Measurements from ENCODE around the gene ARHGEF5.
"Not testable (repeated sequence)": the region's sequence is repeated elsewhere in the genome, so short reads cannot be mapped to it uniquely, and the experiment has no call there.

Gene ARHGEF5

GRCh38 chr7:144408121-144408520, 52.9 kb downstream of the ARHGEF5 start (continued):
- TF ChIP-seq, protein P1, sequence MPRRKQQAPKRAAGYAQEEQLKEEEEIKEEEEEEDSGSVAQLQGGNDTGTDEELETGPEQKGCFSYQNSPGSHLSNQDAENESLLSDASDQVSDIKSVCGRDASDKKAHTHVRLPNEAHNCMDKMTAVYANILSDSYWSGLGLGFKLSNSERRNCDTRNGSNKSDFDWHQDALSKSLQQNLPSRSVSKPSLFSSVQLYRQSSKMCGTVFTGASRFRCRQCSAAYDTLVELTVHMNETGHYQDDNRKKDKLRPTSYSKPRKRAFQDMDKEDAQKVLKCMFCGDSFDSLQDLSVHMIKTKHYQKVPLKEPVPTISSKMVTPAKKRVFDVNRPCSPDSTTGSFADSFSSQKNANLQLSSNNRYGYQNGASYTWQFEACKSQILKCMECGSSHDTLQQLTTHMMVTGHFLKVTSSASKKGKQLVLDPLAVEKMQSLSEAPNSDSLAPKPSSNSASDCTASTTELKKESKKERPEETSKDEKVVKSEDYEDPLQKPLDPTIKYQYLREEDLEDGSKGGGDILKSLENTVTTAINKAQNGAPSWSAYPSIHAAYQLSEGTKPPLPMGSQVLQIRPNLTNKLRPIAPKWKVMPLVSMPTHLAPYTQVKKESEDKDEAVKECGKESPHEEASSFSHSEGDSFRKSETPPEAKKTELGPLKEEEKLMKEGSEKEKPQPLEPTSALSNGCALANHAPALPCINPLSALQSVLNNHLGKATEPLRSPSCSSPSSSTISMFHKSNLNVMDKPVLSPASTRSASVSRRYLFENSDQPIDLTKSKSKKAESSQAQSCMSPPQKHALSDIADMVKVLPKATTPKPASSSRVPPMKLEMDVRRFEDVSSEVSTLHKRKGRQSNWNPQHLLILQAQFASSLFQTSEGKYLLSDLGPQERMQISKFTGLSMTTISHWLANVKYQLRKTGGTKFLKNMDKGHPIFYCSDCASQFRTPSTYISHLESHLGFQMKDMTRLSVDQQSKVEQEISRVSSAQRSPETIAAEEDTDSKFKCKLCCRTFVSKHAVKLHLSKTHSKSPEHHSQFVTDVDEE (CRISPR knock-in tag; IDR thresholded peaks at IDR 0.05), result no peak

GRCh38 chr7:144410441-144410840, 55.2 kb downstream of the ARHGEF5 start:
- TF ChIP-seq, protein P2, sequence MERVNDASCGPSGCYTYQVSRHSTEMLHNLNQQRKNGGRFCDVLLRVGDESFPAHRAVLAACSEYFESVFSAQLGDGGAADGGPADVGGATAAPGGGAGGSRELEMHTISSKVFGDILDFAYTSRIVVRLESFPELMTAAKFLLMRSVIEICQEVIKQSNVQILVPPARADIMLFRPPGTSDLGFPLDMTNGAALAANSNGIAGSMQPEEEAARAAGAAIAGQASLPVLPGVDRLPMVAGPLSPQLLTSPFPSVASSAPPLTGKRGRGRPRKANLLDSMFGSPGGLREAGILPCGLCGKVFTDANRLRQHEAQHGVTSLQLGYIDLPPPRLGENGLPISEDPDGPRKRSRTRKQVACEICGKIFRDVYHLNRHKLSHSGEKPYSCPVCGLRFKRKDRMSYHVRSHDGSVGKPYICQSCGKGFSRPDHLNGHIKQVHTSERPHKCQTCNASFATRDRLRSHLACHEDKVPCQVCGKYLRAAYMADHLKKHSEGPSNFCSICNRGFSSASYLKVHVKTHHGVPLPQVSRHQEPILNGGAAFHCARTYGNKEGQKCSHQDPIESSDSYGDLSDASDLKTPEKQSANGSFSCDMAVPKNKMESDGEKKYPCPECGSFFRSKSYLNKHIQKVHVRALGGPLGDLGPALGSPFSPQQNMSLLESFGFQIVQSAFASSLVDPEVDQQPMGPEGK (CRISPR knock-in tag; IDR thresholded peaks at IDR 0.05; ENCODE audit: borderline replicate concordance), result no peak
- TF ChIP-seq ESRRG (CRISPR knock-in tag; IDR thresholded peaks at IDR 0.05), result no peak
- TF ChIP-seq ZNF70 (CRISPR knock-in tag; IDR thresholded peaks at IDR 0.05), result no peak
- no peak for TF ChIP-seq CREB5 (CRISPR knock-in tag; IDR thresholded peaks at IDR 0.05; ENCODE audit: low read depth)
- no peak for TF ChIP-seq BACH2 (CRISPR knock-in tag; IDR thresholded peaks at IDR 0.05; ENCODE audit: borderline replicate concordance)
- no peak for ATAC-seq

GRCh38 chr7:144414815-144415214, 59.6 kb downstream of the ARHGEF5 start:
- no peak for TF ChIP-seq ISL1 (CRISPR knock-in tag; IDR thresholded peaks at IDR 0.05)
- TF ChIP-seq RARB (CRISPR knock-in tag; IDR thresholded peaks at IDR 0.05), result no peak
- no peak for TF ChIP-seq ZFP30 (CRISPR knock-in tag; IDR thresholded peaks at IDR 0.05)
- no peak for TF ChIP-seq ZNF8 (CRISPR knock-in tag; IDR thresholded peaks at IDR 0.05)
- TF ChIP-seq ESRRG (CRISPR knock-in tag; IDR thresholded peaks at IDR 0.05), result no peak
- no peak for TF ChIP-seq ZC3H10 (CRISPR knock-in tag; IDR thresholded peaks at IDR 0.05)
- no peak for TF ChIP-seq ZNF565 (CRISPR knock-in tag; conservative IDR thresholded peaks at IDR 0.05; ENCODE audit: low read depth)
- no peak for ATAC-seq

- ATAC-seq, result no peak
- TF ChIP-seq ZNF8 (CRISPR knock-in tag; IDR thresholded peaks at IDR 0.05) (no peak), PPARA (CRISPR knock-in tag; IDR thresholded peaks at IDR 0.05; ENCODE audit: borderline replicate concordance) (no peak), ARNTL (CRISPR knock-in tag; IDR thresholded peaks at IDR 0.05; ENCODE audit: borderline replicate concordance, low read depth) (no peak), TOX (CRISPR knock-in tag; IDR thresholded peaks at IDR 0.05; ENCODE audit: borderline replicate concordance) (no peak), ESRRG (CRISPR knock-in tag; IDR thresholded peaks at IDR 0.05) (no peak), OSR1 (CRISPR knock-in tag; IDR thresholded peaks at IDR 0.05) (no peak)
Measured at GRCh38 chr7:144415858-144416257, 60.7 kb downstream of the ARHGEF5 start.

GRCh38 chr7:144416341-144416740, 61.1 kb downstream of the ARHGEF5 start:
- no peak for TF ChIP-seq ARNTL (CRISPR knock-in tag; IDR thresholded peaks at IDR 0.05; ENCODE audit: borderline replicate concordance, low read depth)
- TF ChIP-seq CSDC2 (CRISPR knock-in tag; IDR thresholded peaks at IDR 0.05), result no peak
- TF ChIP-seq, protein P2 (CRISPR knock-in tag; IDR thresholded peaks at IDR 0.05; ENCODE audit: borderline replicate concordance), result no peak
- no peak for TF ChIP-seq TCF4 (CRISPR knock-in tag; IDR thresholded peaks at IDR 0.05; ENCODE audit: borderline replicate concordance)
- TF ChIP-seq ISL1 (CRISPR knock-in tag; IDR thresholded peaks at IDR 0.05), result no peak
- no peak for TF ChIP-seq CSRNP3 (CRISPR knock-in tag; IDR thresholded peaks at IDR 0.05)
- no peak for TF ChIP-seq TOX (CRISPR knock-in tag; IDR thresholded peaks at IDR 0.05; ENCODE audit: borderline replicate concordance)
- TF ChIP-seq ZNF8 (CRISPR knock-in tag; IDR thresholded peaks at IDR 0.05), result no peak
- TF ChIP-seq, protein P1 (CRISPR knock-in tag; IDR thresholded peaks at IDR 0.05), result no peak
- no peak for TF ChIP-seq RARB (CRISPR knock-in tag; IDR thresholded peaks at IDR 0.05)
- ATAC-seq, result no peak

- not testable (repeated sequence) for ATAC-seq
Measured at GRCh38 chr7:144418931-144419330, 63.7 kb downstream of the ARHGEF5 start.

GRCh38 chr7:144427539-144427938, 72.3 kb downstream of the ARHGEF5 start:
- not testable (repeated sequence) for ATAC-seq

Data from SK-N-SH treated with all-trans-retinoic acid at 6 μM for 48 hours (cell line).